Osteoblast (primary cell): ENCODE measurements around the gene TAF10. TPM values are rescaled to one million over a fixed set of nuclear protein-coding genes. Genes with fewer than 3 reads are reported as not detected.
A peak's percentile ranks its signal among the peaks of the same experiment; 100 is the strongest.

Experiments
- DNase-seq: peaks from one replicate; pipeline ENCODE4 v3.0.0; 2011; ENCODE audit warnings: low spot score, mixed read lengths; ENCODE audit not compliant: insufficient read length; ENCODE audit errors: missing footprints
- H2AFZ ChIP-seq: 2 replicates; pipeline ENCODE4 v1.6.0; 2011; ENCODE audit warnings: mild to moderate bottlenecking, low read length
- H3K27ac ChIP-seq: 2 replicates; pipeline ENCODE4 v1.5.1; 2011; ENCODE audit warnings: mild to moderate bottlenecking, low read depth, low read length, moderate library complexity
- H3K27me3 ChIP-seq: 2 replicates; pipeline ENCODE4 v1.6.0; 2012; ENCODE audit warnings: mild to moderate bottlenecking, control low read depth, inconsistent platforms, low read length, moderate library complexity; ENCODE audit not compliant: insufficient read depth
- H3K36me3 ChIP-seq: 2 replicates; pipeline ENCODE4 v1.5.1; 2011; ENCODE audit warnings: mild to moderate bottlenecking, low read length, control low read depth, moderate library complexity; ENCODE audit not compliant: insufficient read depth
- H3K4me1 ChIP-seq: 2 replicates; pipeline ENCODE4 v1.5.1; 2011; ENCODE audit warnings: mild to moderate bottlenecking, low read length, control low read depth, moderate library complexity; ENCODE audit not compliant: insufficient read depth
- H3K4me2 ChIP-seq: 2 replicates; pipeline ENCODE4 v1.6.0; 2011; ENCODE audit warnings: mild to moderate bottlenecking, low read length; ENCODE audit not compliant: insufficient read depth
- H3K4me3 ChIP-seq: fragments of 200-600 bp; sonication (generic); 3 replicates; pipeline ENCODE4 v1.5.1; 2012; ENCODE audit warnings: mild to moderate bottlenecking, low read length, inconsistent platforms; ENCODE audit not compliant: insufficient read depth
- H3K79me2 ChIP-seq: 2 replicates; pipeline ENCODE4 v1.6.0; 2012; ENCODE audit warnings: mild to moderate bottlenecking, low read length, control low read depth, inconsistent platforms; ENCODE audit not compliant: insufficient read depth
- H3K9me3 ChIP-seq: 2 replicates; pipeline ENCODE4 v1.5.1; 2011; ENCODE audit warnings: low read depth, low read length, control low read depth
- H4K20me1 ChIP-seq: 2 replicates; pipeline ENCODE4 v1.6.0; 2012; ENCODE audit warnings: mild to moderate bottlenecking, low read length, control low read depth; ENCODE audit not compliant: insufficient read depth
- CTCF ChIP-seq: IDR thresholded peaks from 2 replicates; pipeline ENCODE4 v1.5.1; 2011; ENCODE audit warnings: mild to moderate bottlenecking, low read depth, low read length, moderate library complexity; ENCODE audit errors: extremely low read depth
- total RNA-seq: library from RNA; depleted of rRNA; stranded (reverse); fragments of >200 nt; gene quantifications from 2 replicates; pipeline ENCODE4 v1.2.3, GENCODE V29; 2012

The TAF10 gene
- total RNA-seq, 1 donor: 23.5 TPM

DNA sequence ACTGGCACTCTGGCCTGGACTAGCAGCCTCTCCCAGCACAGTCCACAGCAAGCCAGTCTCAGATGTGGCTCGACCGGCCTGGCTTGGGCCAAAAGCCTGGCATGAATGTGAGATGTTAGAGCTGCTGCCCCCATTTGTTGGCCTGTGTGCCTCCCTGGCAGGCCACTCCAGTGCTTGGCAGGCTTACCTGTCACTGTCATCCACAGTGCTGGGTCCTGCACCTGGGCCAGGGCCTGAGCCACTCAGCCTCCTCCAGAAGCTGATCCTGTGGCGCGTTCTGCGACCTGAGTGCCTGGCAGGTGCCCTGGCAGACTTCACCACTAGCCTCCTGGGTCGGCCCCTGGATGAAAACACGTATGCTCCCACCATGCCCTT, 44.7 kb downstream of the TAF10 start:
- Histone ChIP-seq H3K4me2 (no peak overlapping the region), H3K27ac (no peak overlapping the region), H3K4me1 (peaks cover 15% of the 10 kb centered on the region), H4K20me1 (peaks cover 17% of the 10 kb centered on the region), H3K27me3 (no peaks in the 10 kb centered on the region), H2AFZ (no peak overlapping the region), H3K36me3 (no peaks in the 10 kb centered on the region), H3K79me2 (no peaks in the 10 kb centered on the region), H3K9me3 (no peaks in the 10 kb centered on the region), H3K4me3 (no peak overlapping the region)
- no peak for DNase-seq
- TF ChIP-seq CTCF: no peak

DNA sequence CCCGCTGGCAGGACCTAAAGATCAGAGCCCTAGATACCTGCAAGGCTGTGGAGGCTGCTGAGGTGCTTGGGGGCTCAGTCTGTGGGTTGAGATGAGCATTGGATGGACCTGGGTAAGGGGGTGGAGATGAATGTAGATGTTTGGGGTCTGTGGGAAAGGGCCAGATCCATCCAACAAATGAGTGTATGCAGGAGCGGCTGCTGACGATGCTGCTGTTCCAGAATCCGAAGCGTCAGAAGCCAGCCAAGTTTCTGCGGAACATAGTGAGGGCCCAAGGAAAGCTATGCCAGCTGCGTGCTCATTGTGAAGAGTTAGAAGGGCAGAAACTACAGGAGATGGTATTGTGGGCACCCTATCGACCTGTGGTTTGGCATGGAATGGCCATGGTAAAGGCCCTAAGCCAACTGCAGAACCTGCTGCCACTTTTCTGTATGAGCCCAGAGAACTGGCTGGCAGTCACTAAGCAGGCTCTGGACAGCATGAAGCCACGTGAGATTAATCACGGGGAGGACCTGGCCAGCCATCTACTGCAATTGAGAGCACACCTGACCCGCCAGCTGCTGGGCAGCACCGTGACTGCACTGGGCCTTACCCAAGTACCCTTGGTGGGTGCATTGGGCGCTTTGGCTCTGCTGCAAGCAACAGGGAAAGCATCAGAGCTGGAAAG, 45.2 kb downstream of the TAF10 start:
- no peaks in the 10 kb centered on the region for H3K36me3 ChIP-seq
- H4K20me1 ChIP-seq: peaks cover 14% of the 10 kb centered on the region
- no peaks in the 10 kb centered on the region for H3K27me3 ChIP-seq
- H3K27ac ChIP-seq: no peak overlapping the region
- H3K4me3 ChIP-seq: no peak overlapping the region
- H2AFZ ChIP-seq: no peak overlapping the region
- H3K9me3 ChIP-seq: no peaks in the 10 kb centered on the region
- H3K79me2 ChIP-seq: no peaks in the 10 kb centered on the region
- no peak overlapping the region for H3K4me2 ChIP-seq
- TF ChIP-seq CTCF: no peak
- DNase-seq: peak; percentile 52
- peaks cover 10% of the 10 kb centered on the region for H3K4me1 ChIP-seq

GRCh38 chr11:6565988-6566703, 45.9 kb downstream of the TAF10 start:
- Histone ChIP-seq H3K4me1 (peaks cover 7% of the 10 kb centered on the region), H3K36me3 (no peaks in the 10 kb centered on the region), H3K9me3 (no peaks in the 10 kb centered on the region), H3K4me2 (no peak overlapping the region), H3K79me2 (no peaks in the 10 kb centered on the region), H4K20me1 (peaks cover 7% of the 10 kb centered on the region), H2AFZ (no peak overlapping the region), H3K27ac (no peak overlapping the region), H3K27me3 (no peaks in the 10 kb centered on the region), H3K4me3 (no peak overlapping the region)
- TF ChIP-seq CTCF: no peak
- DNase-seq: peak; percentile 73

DNA sequence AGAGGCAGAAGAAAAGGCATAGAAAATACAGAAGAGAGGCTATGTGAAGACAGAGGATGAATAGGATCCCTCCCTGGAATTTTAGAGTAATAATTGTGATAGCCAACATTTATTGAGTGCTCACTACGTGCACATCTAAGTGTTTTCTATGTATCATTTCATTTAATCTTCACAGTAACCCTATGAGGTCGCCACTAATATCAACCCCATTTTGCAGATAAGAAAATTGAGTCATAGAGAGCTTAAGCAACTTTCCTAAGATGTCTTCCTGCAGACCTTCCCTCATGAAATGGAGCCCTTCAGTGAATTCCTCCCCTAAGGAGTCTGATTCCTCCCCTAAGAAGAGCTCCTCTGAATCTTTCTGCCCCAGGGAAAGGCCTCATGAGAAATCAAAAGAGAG, 46.7 kb downstream of the TAF10 start:
- Histone ChIP-seq H3K27ac (no peak overlapping the region), H3K79me2 (no peaks in the 10 kb centered on the region), H3K36me3 (no peaks in the 10 kb centered on the region), H2AFZ (no peak overlapping the region), H3K4me3 (no peak overlapping the region), H3K9me3 (no peaks in the 10 kb centered on the region), H3K27me3 (no peaks in the 10 kb centered on the region), H4K20me1 (peaks cover 5% of the 10 kb centered on the region), H3K4me1 (peaks cover 7% of the 10 kb centered on the region), H3K4me2 (no peak overlapping the region)
- no peak for DNase-seq
- TF ChIP-seq CTCF: no peak
